Memory B cell (primary cell): ENCODE measurements around the gene DNAH3.

ENCODE experiments used
- ATAC-seq: fragments of 150-1000 bp; cut with Tn5 transposase; 2 replicates; pipeline ENCODE4 v1.10.0; 2021; ENCODE audit warnings: low read depth, mild to moderate bottlenecking, moderate library complexity
- DNase-seq, 2 donors: peaks; one replicate each; pipeline ENCODE4 v3.0.0; 2022; ENCODE audit warnings: low spot score in 2 of 2
- H3K27ac Mint-ChIP-seq: one replicate; pipeline ENCODE4 v1.8.0; 2022; ENCODE audit warnings: mild to moderate bottlenecking, moderate library complexity, mixed read lengths
- H3K27me3 Mint-ChIP-seq: one replicate; pipeline ENCODE4 v1.8.0; 2022; ENCODE audit warnings: mixed read lengths
- H3K36me3 Mint-ChIP-seq: one replicate; pipeline ENCODE4 v1.8.0; 2022; ENCODE audit warnings: mild to moderate bottlenecking, mixed read lengths
- H3K4me1 Mint-ChIP-seq: one replicate; pipeline ENCODE4 v1.8.0; 2022; ENCODE audit warnings: mixed read lengths
- H3K4me3 Mint-ChIP-seq: one replicate; pipeline ENCODE4 v1.8.0; 2022; ENCODE audit warnings: mild to moderate bottlenecking, moderate library complexity, mixed read lengths
- H3K9me3 Mint-ChIP-seq: one replicate; pipeline ENCODE4 v1.8.0; 2022; ENCODE audit warnings: mixed read lengths

DNAH3 gene

DNA sequence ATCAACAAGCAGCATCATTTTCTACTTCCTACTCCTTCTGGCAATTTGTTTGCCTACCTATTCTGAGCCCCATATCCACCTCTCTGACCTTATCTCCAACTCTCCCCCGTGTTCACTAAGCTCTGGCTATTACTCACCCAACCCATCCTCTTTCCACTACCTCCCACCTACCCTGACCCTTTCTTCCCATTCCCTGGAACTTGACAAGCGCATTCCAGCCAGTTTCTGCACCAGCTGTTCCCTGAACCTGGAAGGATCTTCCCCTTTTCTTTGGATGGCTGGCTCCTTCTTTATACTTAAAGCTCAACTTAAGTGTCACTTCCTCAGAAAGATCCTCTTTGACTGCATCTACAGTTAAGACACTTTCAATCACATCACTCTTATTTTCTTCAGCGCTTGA lies 252.7 kb downstream of the DNAH3 start:
- H3K36me3 Mint-ChIP-seq = peaks cover 4% of the 10 kb centered on the region
- H3K4me1 Mint-ChIP-seq = peaks cover 30% of the 10 kb centered on the region
- DNase-seq (no peak), ATAC-seq (no peak)
- peak overlapping the region; percentile 3 for H3K27ac Mint-ChIP-seq
- H3K4me3 Mint-ChIP-seq = no peak overlapping the region
- no peaks in the 10 kb centered on the region for H3K9me3 Mint-ChIP-seq
- no peaks in the 10 kb centered on the region for H3K27me3 Mint-ChIP-seq

DNA sequence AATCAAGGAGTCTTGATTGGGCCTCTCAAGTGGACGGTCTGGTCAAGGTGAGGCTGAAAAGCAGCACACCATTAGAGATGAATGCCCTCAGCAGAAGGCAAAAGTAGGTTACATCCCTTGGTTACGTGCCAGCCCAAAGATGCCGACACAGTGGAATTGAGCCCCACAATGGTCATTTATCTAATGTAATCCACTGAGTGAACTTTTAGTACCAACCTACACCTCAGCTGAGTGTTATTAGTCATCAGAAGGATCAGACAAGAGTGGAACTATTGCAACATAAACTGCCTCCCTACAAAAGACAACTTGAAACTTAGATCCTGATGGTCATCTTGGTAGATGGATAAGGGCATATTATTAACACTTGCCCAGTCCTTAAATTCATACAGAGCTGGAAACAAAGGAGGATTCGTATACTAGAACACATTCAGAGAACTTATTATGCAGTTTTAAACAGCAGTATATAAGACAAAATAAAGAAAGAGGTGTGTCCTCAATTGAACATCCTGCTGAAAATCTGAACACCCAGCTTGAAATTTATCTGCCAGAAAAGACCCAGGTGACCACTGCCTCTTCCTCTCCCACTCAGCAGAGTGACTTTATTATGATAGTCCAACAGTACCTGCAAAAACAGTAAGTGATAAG lies 253.3 kb downstream of the DNAH3 start:
- H3K9me3 Mint-ChIP-seq = no peaks in the 10 kb centered on the region
- no peak for ATAC-seq
- H3K27ac Mint-ChIP-seq = peak overlapping the region; percentile 3
- peaks cover 4% of the 10 kb centered on the region for H3K36me3 Mint-ChIP-seq
- no peaks in the 10 kb centered on the region for H3K27me3 Mint-ChIP-seq
- no peak overlapping the region for H3K4me3 Mint-ChIP-seq
- H3K4me1 Mint-ChIP-seq = peaks cover 30% of the 10 kb centered on the region
- no peak for DNase-seq

DNA sequence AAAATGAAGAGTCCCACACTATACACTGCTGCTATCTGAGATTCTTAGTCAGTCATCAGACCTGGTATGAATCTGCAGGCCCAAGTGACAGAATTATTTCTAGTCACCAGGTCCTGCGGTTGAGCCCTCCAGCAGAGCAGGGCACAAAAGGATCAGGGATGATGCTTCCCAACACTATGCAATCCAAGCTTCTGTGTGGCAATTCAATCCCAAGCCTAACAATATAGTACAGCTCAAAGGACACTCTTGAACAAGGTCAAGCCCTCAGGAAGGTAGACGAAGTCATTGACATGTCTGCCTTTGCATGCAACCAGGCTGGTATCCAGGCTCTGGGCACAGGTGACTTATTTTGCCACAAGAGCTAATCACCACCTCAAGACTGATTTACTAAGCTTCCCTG lies 256.3 kb downstream of the DNAH3 start:
- Mint-ChIP-seq H3K4me1 (peaks cover 17% of the 10 kb centered on the region), H3K27me3 (no peaks in the 10 kb centered on the region), H3K4me3 (no peak overlapping the region), H3K36me3 (peaks cover 7% of the 10 kb centered on the region), H3K9me3 (no peaks in the 10 kb centered on the region), H3K27ac (no peak overlapping the region)
- ATAC-seq (no peak), DNase-seq (no peak)

DNA sequence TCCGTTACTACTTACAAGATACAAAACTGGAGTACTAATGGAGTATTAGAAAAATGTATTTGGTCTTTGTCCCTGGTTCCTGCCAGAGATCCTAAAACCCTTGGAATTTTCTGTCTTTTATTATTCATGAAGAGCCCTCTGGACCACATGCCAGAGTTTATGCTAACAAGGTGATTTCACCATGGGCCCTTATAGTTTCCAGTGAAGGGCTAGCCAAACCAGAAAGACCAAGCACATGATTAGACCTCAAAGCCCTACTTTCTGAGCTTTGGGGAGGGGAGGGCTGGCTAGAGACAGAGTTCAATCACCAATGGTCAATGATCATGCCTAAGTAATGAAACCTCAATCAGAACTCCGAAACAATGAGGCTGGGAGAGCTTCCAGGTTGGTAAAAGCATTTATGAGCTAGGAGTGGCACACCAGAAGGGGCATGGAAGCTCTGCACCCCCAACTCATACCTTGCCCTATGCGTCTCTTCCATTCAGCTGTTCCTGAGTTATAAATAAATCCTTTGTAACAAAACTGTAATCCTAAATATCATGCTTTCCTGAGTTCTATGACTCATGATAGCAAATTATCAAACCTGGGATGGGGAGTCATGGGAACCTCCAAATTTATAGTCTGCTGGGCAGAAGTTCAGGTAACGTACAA lies 260.9 kb downstream of the DNAH3 start:
- Mint-ChIP-seq H3K36me3 (peaks cover 5% of the 10 kb centered on the region), H3K9me3 (no peaks in the 10 kb centered on the region), H3K4me1 (peaks cover 2% of the 10 kb centered on the region), H3K27me3 (no peaks in the 10 kb centered on the region), H3K27ac (no peak overlapping the region), H3K4me3 (no peak overlapping the region)
- DNase-seq (no peak), ATAC-seq (no peak)

DNA sequence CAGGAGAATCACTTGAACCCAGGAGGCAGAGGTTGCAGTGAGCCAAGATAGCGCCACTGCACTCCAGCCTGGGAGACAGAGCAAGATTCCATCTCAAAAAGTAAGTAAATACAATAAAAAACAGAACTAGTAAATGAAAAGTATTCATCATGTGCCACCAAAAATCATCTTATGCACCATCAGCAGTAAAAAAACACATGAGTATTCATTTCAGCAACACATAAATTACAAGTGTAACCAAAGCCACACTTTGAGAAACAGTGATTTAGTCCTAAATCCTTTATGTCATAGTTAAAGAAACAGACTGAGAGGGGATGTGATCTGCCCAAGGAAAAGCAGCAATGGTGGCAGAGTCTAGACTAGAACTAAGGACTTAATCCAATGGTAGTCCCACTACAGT lies 263.4 kb downstream of the DNAH3 start:
- DNase-seq = no peak
- Mint-ChIP-seq H3K4me1 (peaks cover 4% of the 10 kb centered on the region), H3K27me3 (no peaks in the 10 kb centered on the region), H3K27ac (no peak overlapping the region), H3K36me3 (peaks cover 11% of the 10 kb centered on the region), H3K4me3 (no peak overlapping the region), H3K9me3 (no peaks in the 10 kb centered on the region)
- ATAC-seq = no peak

DNA sequence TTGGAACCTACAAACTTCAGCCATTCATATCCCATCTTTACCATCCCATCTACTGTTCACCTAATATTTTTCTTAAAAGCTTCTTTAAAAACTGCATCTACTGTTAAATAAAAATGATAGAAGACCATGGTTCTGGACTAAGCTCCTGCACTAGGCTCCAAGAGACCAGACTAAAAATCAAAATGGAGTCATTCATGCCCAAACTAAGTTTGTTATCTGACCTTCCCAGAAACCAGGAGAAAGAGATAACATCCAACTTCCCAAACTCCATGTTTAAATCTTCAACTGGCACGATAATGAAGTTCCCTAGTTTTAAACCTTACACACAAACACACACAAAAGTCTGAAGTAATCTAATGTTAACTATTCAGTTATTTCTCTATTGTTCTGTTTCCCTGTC lies 264.3 kb downstream of the DNAH3 start:
- no peaks in the 10 kb centered on the region for H3K27me3 Mint-ChIP-seq
- no peak for ATAC-seq

DNA sequence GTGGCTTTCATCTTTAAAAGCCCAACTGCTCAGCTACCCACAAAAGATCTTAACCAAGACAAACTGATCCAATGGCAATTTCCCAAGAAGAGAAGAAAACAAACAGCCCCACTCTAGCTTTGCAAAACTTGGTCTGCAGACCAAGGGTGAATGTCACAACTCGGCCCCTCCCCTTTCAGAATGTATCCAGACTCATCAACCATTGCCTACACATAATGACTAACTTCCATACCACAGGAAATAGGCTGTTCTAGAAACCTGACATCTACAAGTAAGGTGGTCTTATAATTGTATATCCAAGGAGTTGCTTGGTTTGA lies 266.4 kb downstream of the DNAH3 start:
- Mint-ChIP-seq H3K9me3 (no peaks in the 10 kb centered on the region), H3K4me3 (no peak overlapping the region), H3K36me3 (peaks cover 7% of the 10 kb centered on the region), H3K27ac (no peak overlapping the region), H3K4me1 (peaks cover 5% of the 10 kb centered on the region), H3K27me3 (no peaks in the 10 kb centered on the region)
- DNase-seq (no peak), ATAC-seq (no peak)

More for the DNA sequence above, 264.3 kb downstream of the DNAH3 start:
- Mint-ChIP-seq H3K4me3 (no peak overlapping the region), H3K4me1 (peaks cover 2% of the 10 kb centered on the region), H3K9me3 (no peaks in the 10 kb centered on the region), H3K27ac (no peak overlapping the region), H3K36me3 (peaks cover 7% of the 10 kb centered on the region)
- no peak for DNase-seq

DNA sequence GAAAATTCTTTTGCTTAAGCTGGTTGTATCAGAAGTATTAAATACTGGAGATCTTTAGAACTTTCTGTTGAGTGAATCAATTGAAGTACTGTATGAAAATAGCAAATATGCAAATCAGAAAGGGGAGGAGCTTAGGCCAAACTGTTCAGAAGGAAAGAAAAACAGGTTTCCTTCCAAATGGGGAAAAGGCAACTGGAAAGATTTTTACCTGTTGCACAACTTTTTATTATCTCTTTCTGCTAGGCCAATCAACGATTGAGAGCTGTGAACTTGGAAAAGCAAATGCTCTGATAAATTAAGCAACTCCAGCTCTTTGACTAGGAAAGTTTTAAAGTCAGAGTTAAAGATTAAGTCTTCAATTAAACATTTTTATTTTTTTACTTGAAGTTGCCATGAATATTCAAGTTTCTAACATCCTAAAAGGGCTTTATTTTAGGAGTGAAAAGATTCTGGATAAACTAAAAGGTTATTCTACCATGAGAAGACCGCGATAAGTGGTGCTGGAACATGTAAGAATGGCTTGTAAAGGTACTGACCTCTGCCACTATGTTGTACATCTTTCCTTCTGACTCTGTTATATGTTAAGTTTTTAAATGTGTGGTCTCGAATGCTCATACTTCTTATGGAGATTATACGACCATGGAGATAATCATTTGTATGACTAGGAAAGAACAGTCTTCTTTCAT lies 266.9 kb downstream of the DNAH3 start:
- ATAC-seq = no peak
- peaks cover 7% of the 10 kb centered on the region for H3K36me3 Mint-ChIP-seq
- H3K27ac Mint-ChIP-seq = no peak overlapping the region
- H3K27me3 Mint-ChIP-seq = no peaks in the 10 kb centered on the region
- no peak for DNase-seq
- H3K4me3 Mint-ChIP-seq = no peak overlapping the region
- peaks cover 5% of the 10 kb centered on the region for H3K4me1 Mint-ChIP-seq
- H3K9me3 Mint-ChIP-seq = no peaks in the 10 kb centered on the region
